ENCODE data around the gene FAM200C. TPM values are rescaled to one million over a fixed set of nuclear protein-coding genes. Genes with fewer than 3 reads are reported as not detected.

The FAM200C gene
- polyA plus RNA-seq, 1 donor (not counting 4 experiments of a cell fraction or from before 2014, with no cell fraction given), result 1.7 TPM

DNA sequence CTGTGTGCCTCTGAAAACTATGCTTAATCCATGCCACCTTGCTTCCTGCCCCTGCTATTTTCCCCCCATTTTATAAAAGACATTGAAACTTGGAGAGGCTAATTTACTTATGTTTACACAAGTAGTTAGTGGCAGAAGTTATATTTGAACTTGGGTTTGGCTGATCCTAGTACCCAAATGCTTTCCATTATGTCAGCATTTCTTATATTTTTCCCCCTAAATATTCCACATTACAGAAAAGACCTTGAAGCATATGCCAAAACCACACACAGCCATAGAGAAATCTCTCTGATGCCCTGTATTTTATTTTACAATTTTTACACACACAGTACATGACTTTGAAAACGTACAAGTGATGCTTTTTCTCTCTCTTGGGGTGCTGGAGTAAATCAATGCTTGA is 40.6 kb downstream of the FAM200C start:
- TF ChIP-seq, protein P1, sequence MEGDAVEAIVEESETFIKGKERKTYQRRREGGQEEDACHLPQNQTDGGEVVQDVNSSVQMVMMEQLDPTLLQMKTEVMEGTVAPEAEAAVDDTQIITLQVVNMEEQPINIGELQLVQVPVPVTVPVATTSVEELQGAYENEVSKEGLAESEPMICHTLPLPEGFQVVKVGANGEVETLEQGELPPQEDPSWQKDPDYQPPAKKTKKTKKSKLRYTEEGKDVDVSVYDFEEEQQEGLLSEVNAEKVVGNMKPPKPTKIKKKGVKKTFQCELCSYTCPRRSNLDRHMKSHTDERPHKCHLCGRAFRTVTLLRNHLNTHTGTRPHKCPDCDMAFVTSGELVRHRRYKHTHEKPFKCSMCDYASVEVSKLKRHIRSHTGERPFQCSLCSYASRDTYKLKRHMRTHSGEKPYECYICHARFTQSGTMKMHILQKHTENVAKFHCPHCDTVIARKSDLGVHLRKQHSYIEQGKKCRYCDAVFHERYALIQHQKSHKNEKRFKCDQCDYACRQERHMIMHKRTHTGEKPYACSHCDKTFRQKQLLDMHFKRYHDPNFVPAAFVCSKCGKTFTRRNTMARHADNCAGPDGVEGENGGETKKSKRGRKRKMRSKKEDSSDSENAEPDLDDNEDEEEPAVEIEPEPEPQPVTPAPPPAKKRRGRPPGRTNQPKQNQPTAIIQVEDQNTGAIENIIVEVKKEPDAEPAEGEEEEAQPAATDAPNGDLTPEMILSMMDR (optimal IDR thresholded peaks at IDR 0.05 in 1 of 3, IDR thresholded peaks at IDR 0.05 in 1 of 3, conservative IDR thresholded peaks at IDR 0.05 in 1 of 3; ENCODE audit: extremely low read depth in 1 of 3, insufficient read depth in 2 of 3, low read length in 3 of 3), result no peak
- no peak for TF ChIP-seq EZH2 (IDR thresholded peaks at IDR 0.05; ENCODE audit: low read length)
- dilution Hi-C loops (cut with MboI; ENCODE audit: extremely low pct_ligation_motif_present, low sequenced_read_pairs), result no loop called here
- no peak for DNase-seq (ENCODE audit: low read depth, low spot score)
- Histone ChIP-seq H3K9me3 (ENCODE audit: control insufficient read depth, low read depth, low read length) (no peaks in the 10 kb centered on the region), H4K20me1 (ENCODE audit: control insufficient read depth, extremely low read depth, insufficient read depth, low read length) (no peaks in the 10 kb centered on the region), H3K27ac (ENCODE audit: control insufficient read depth, insufficient read depth, low read length) (no peak overlapping the region), H3K4me2 (ENCODE audit: control insufficient read depth, extremely low read depth, insufficient read depth, low read depth, low read length) (no peak overlapping the region), H3K27me3 (ENCODE audit: control insufficient read depth, extremely low read depth, insufficient read depth, low read length) (no peaks in the 10 kb centered on the region), H3K9ac (ENCODE audit: control insufficient read depth, extremely low read depth, insufficient read depth, low read length) (no peak overlapping the region), H3K79me2 (ENCODE audit: control insufficient read depth, insufficient read depth, low read length) (no peaks in the 10 kb centered on the region), H2AFZ (ENCODE audit: control insufficient read depth, low read length) (no peak overlapping the region), H3K4me3 (ENCODE audit: control insufficient read depth in 2 of 3, extremely low read depth in 1 of 3, insufficient read depth in 2 of 3, low read depth in 1 of 3, low read length in 3 of 3) (no peak overlapping the region), H3K4me1 (ENCODE audit: control insufficient read depth, extremely low read depth, insufficient read depth, low read length) (peaks cover 10% of the 10 kb centered on the region), H3K36me3 (ENCODE audit: control insufficient read depth in 2 of 2, extremely low read depth in 1 of 2, insufficient read depth in 2 of 2, low read length in 2 of 2) (no peaks in the 10 kb centered on the region), H3K9me1 (ENCODE audit: control insufficient read depth, extremely low read depth, insufficient read depth, low read length) (no peaks in the 10 kb centered on the region)
- no peak for FAIRE-seq

- H3K4me3 ChIP-seq (ENCODE audit: control insufficient read depth in 2 of 3, extremely low read depth in 1 of 3, insufficient read depth in 2 of 3, low read depth in 1 of 3, low read length in 3 of 3), result no peak overlapping the region
- TF ChIP-seq, protein P1 (optimal IDR thresholded peaks at IDR 0.05 in 1 of 3, IDR thresholded peaks at IDR 0.05 in 1 of 3, conservative IDR thresholded peaks at IDR 0.05 in 1 of 3; ENCODE audit: extremely low read depth in 1 of 3, insufficient read depth in 2 of 3, low read length in 3 of 3), result no peak
- TF ChIP-seq EZH2 (IDR thresholded peaks at IDR 0.05; ENCODE audit: low read length), result no peak
- peaks cover 10% of the 10 kb centered on the region for H3K4me1 ChIP-seq (ENCODE audit: control insufficient read depth, extremely low read depth, insufficient read depth, low read length)
- H3K9me3 ChIP-seq (ENCODE audit: control insufficient read depth, low read depth, low read length), result no peaks in the 10 kb centered on the region
- no peaks in the 10 kb centered on the region for H4K20me1 ChIP-seq (ENCODE audit: control insufficient read depth, extremely low read depth, insufficient read depth, low read length)
- H3K79me2 ChIP-seq (ENCODE audit: control insufficient read depth, insufficient read depth, low read length), result no peaks in the 10 kb centered on the region
- no peak for FAIRE-seq
- no peak overlapping the region for H2AFZ ChIP-seq (ENCODE audit: control insufficient read depth, low read length)
- dilution Hi-C loops (cut with MboI; ENCODE audit: extremely low pct_ligation_motif_present, low sequenced_read_pairs), result no loop called here
- H3K9me1 ChIP-seq (ENCODE audit: control insufficient read depth, extremely low read depth, insufficient read depth, low read length), result no peaks in the 10 kb centered on the region
- no peak overlapping the region for H3K27ac ChIP-seq (ENCODE audit: control insufficient read depth, insufficient read depth, low read length)
- H3K36me3 ChIP-seq (ENCODE audit: control insufficient read depth in 2 of 2, extremely low read depth in 1 of 2, insufficient read depth in 2 of 2, low read length in 2 of 2), result no peaks in the 10 kb centered on the region
- no peaks in the 10 kb centered on the region for H3K27me3 ChIP-seq (ENCODE audit: control insufficient read depth, extremely low read depth, insufficient read depth, low read length)
- H3K4me2 ChIP-seq (ENCODE audit: control insufficient read depth, extremely low read depth, insufficient read depth, low read depth, low read length), result no peak overlapping the region
- no peak for DNase-seq (ENCODE audit: low read depth, low spot score)
- H3K9ac ChIP-seq (ENCODE audit: control insufficient read depth, extremely low read depth, insufficient read depth, low read length), result no peak overlapping the region
These were observed 41.9 kb downstream of the FAM200C start for GRCh38 chr5:160357861-160358411.

All from keratinocyte (primary cell).